Prostate gland (tissue), 2 donors: Measurements from ENCODE around the gene R3HDM2. TPM values are rescaled to one million over a fixed set of nuclear protein-coding genes. Genes with fewer than 3 reads are reported as not detected.

Experiments
- DNase-seq: peaks from one replicate; pipeline ENCODE4 v3.0.0-alpha.2; 2019; ENCODE audit warnings: low spot score
- H3K27ac ChIP-seq, 2 donors: fragments of 200-600 bp; sonication (generic); 2 replicates each; pipeline ENCODE4 v1.5.1; 2017 to 2019
- H3K27me3 ChIP-seq: fragments of 200-600 bp; sonication (generic); replicated peaks from 2 replicates; pipeline ENCODE4 v1.5.1; 2019; ENCODE audit not compliant: insufficient read depth
- H3K36me3 ChIP-seq, 2 donors: fragments of 200-600 bp; sonication (generic); 1 replicate in 1 of 2; 2 replicates in 1 of 2; pipeline versions ENCODE4 v1.5.1 to v1.8.1; 2017 to 2019
- H3K4me1 ChIP-seq: fragments of 200-600 bp; sonication (generic); replicated peaks from 2 replicates; pipeline ENCODE4 v1.5.1; 2019
- H3K4me3 ChIP-seq, 2 donors: fragments of 200-600 bp; sonication (generic); 2 replicates each; pipeline ENCODE4 v1.5.1; 2017 to 2019
- H3K9me3 ChIP-seq: fragments of 200-600 bp; sonication (generic); 2 replicates; pipeline ENCODE4 v1.5.1; 2017
- CTCF ChIP-seq, 4 experiments: fragments of 200-600 bp in 2 of 4; fragments of 450-650 bp in 2 of 4; sonication (generic) in 2 of 4; IDR thresholded peaks; 1 replicate in 3 of 4; 2 replicates in 1 of 4; pipeline ENCODE4 v1.5.1; 2016 to 2019; ENCODE audit warnings: antibody characterized with exemption in 4 of 4, mild to moderate bottlenecking in 2 of 4, moderate library complexity in 2 of 4
- POLR2A ChIP-seq: fragments of 450-650 bp; IDR thresholded peaks from one replicate; pipeline ENCODE4 v1.6.1; 2016; ENCODE audit warnings: antibody characterized with exemption, mild to moderate bottlenecking
- POLR2AphosphoS5 ChIP-seq: sonication (generic); formaldehyde crosslinking; IDR thresholded peaks from one replicate; pipeline ENCODE4 v1.6.1; 2017; ENCODE audit warnings: antibody characterized with exemption
- WGBS: methylation state at CpG from one replicate; pipeline ENCODE4 v1.1.5; 2018; 5-methylcytosine and 5-hydroxymethylcytosine counted together
- intact Hi-C: fragments of 100-400 bp; cut with DNase I; formaldehyde crosslinking; loops from one replicate; pipeline ENCODE4 v1.14.2; 2022
- total RNA-seq, 2 donors: library from RNA; depleted of rRNA; stranded (reverse); fragments of >200 nt; gene quantifications; one replicate each; pipeline ENCODE4 v1.1.0, GENCODE V29; 2016

The R3HDM2 gene
- total RNA-seq, 2 donors from 2014 or later = 38.7 to 80.9 TPM

GRCh38 chr12:57474430-57474829, 43.6 kb upstream of the R3HDM2 start:
- no peaks in the 10 kb centered on the region for H3K36me3 ChIP-seq
- intact Hi-C loops = no loop called here
- no peak overlapping the region for H3K4me3 ChIP-seq
- H3K9me3 ChIP-seq = no peaks in the 10 kb centered on the region
- no peak overlapping the region for H3K27ac ChIP-seq
- WGBS = 77% methylated on average over 8 of the region's 8 CpGs
- TF ChIP-seq POLR2AphosphoS5 = no peak
- no peak for TF ChIP-seq POLR2A
- no peak for TF ChIP-seq CTCF (IDR thresholded peaks at IDR 0.05)
- no peak for DNase-seq
- H3K4me1 ChIP-seq = peaks cover 13% of the 10 kb centered on the region
- peaks cover 10% of the 10 kb centered on the region for H3K27me3 ChIP-seq

- intact Hi-C loops = no loop called here
- Histone ChIP-seq H3K27me3 (peaks cover 10% of the 10 kb centered on the region), H3K27ac (no peak overlapping the region)
These were observed 43.0 kb upstream of the R3HDM2 start for GRCh38 chr12:57473886-57474285.

DNA sequence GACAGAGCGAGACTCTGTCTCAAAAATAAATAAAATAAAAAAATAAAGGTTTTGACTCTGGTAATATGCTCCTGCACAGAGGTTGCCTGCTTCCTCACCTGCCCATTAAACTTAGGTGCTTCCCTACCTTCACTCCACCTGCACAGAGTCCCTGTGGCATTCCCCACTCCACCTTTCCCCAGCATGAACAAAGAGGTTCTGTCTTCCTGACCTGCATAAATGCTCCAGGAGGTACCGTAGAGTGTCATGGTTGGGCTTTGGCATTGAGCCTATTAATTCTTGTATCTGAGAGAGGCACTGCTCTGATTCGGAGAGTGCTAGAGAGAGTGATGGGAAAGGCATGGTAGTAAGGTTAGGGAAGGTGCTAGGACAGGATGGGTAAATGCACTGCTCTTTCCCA, 42.5 kb upstream of the R3HDM2 start:
- Histone ChIP-seq H3K27ac (no peak overlapping the region), H3K27me3 (peaks cover 10% of the 10 kb centered on the region), H3K4me3 (no peak overlapping the region), H3K9me3 (no peaks in the 10 kb centered on the region), H3K36me3 (no peaks in the 10 kb centered on the region), H3K4me1 (peaks cover 13% of the 10 kb centered on the region)
- intact Hi-C loops = no loop called here
- WGBS = 36% methylated on average over 3 of the region's 3 CpGs
- TF ChIP-seq POLR2A (no peak), POLR2AphosphoS5 (no peak), CTCF (IDR thresholded peaks at IDR 0.05) (no peak)
- DNase-seq = no peak

More at GRCh38 chr12:57473886-57474285, 43.0 kb upstream of the R3HDM2 start:
- peaks cover 13% of the 10 kb centered on the region for H3K4me1 ChIP-seq
- no peaks in the 10 kb centered on the region for H3K36me3 ChIP-seq
- no peak for DNase-seq
- no peaks in the 10 kb centered on the region for H3K9me3 ChIP-seq
- no peak overlapping the region for H3K4me3 ChIP-seq
- TF ChIP-seq CTCF (IDR thresholded peaks at IDR 0.05) (no peak), POLR2AphosphoS5 (no peak), POLR2A (no peak)
- WGBS = 88% methylated on average over 5 of the region's 5 CpGs

- no peaks in the 10 kb centered on the region for H3K9me3 ChIP-seq
- no peak for TF ChIP-seq POLR2A
- no peak for TF ChIP-seq CTCF (IDR thresholded peaks at IDR 0.05)
- TF ChIP-seq POLR2AphosphoS5 = no peak
- 83% methylated on average over 3 of the region's 3 CpGs for WGBS
- DNase-seq = no peak
- H3K27ac ChIP-seq = no peak overlapping the region
- H3K27me3 ChIP-seq = peaks cover 10% of the 10 kb centered on the region
- no peak overlapping the region for H3K4me3 ChIP-seq
- no peaks in the 10 kb centered on the region for H3K36me3 ChIP-seq
- H3K4me1 ChIP-seq = peaks cover 13% of the 10 kb centered on the region
- intact Hi-C loops = no loop called here
These were observed 41.5 kb upstream of the R3HDM2 start for GRCh38 chr12:57472391-57472790.

GRCh38 chr12:57471661-57472060, 40.8 kb upstream of the R3HDM2 start:
- intact Hi-C loops = no loop called here

More at GRCh38 chr12:57471661-57472060, 40.8 kb upstream of the R3HDM2 start:
- no peak for DNase-seq
- WGBS = 97% methylated on average over 3 of the region's 3 CpGs
- Histone ChIP-seq H3K4me3 (no peak overlapping the region), H3K4me1 (peaks cover 13% of the 10 kb centered on the region), H3K9me3 (no peaks in the 10 kb centered on the region), H3K36me3 (no peaks in the 10 kb centered on the region), H3K27me3 (peaks cover 10% of the 10 kb centered on the region), H3K27ac (no peak overlapping the region)
- TF ChIP-seq POLR2AphosphoS5 (no peak), CTCF (IDR thresholded peaks at IDR 0.05) (no peak), POLR2A (no peak)
